Trophoblast cell (in vitro differentiated cells and primary cell): ENCODE measurements around the gene THRA.

Experiments
- DNase-seq, 2 donors: peaks; one replicate each; pipeline ENCODE4 v3.0.0-alpha.2; 2016
- H2AFZ ChIP-seq: 2 replicates; pipeline ENCODE4 v1.6.1; 2013; ENCODE audit warnings: low read length, moderate library complexity, mild to moderate bottlenecking; ENCODE audit not compliant: insufficient read depth, poor library complexity
- H2AK5ac ChIP-seq: 2 replicates; pipeline ENCODE4 v1.6.1; 2013; ENCODE audit warnings: mild to moderate bottlenecking, low read length
- H2BK120ac ChIP-seq: 2 replicates; pipeline ENCODE4 v1.6.1; 2013; ENCODE audit warnings: low read length, mild to moderate bottlenecking, moderate library complexity; ENCODE audit not compliant: insufficient read depth, poor library complexity
- H2BK12ac ChIP-seq: 2 replicates; pipeline ENCODE4 v1.6.1; 2013; ENCODE audit warnings: mild to moderate bottlenecking, low read length, moderate library complexity
- H2BK5ac ChIP-seq: 2 replicates; pipeline ENCODE4 v1.6.1; 2013; ENCODE audit warnings: low read length, low read depth, moderate library complexity, mild to moderate bottlenecking; ENCODE audit not compliant: poor library complexity
- H3K14ac ChIP-seq: 2 replicates; pipeline ENCODE4 v1.6.1; 2013; ENCODE audit warnings: mild to moderate bottlenecking, low read length
- H3K18ac ChIP-seq: 2 replicates; pipeline ENCODE4 v1.6.1; 2013; ENCODE audit warnings: mild to moderate bottlenecking, low read length
- H3K23ac ChIP-seq: 2 replicates; pipeline ENCODE4 v1.6.1; 2013; ENCODE audit warnings: low read length
- H3K27ac ChIP-seq: 2 replicates; pipeline ENCODE4 v1.5.1; 2013; ENCODE audit warnings: low read depth, mild to moderate bottlenecking, inconsistent platforms, low read length, moderate library complexity
- H3K27me3 ChIP-seq: 2 replicates; pipeline ENCODE4 v1.6.1; 2013; ENCODE audit warnings: inconsistent platforms, mild to moderate bottlenecking, low read length, moderate library complexity; ENCODE audit not compliant: insufficient read depth
- H3K36me3 ChIP-seq, 2 experiments: 1 replicate in 1 of 2; 2 replicates in 1 of 2; pipeline ENCODE4 v1.6.1; 2013; ENCODE audit warnings: low read length in 2 of 2, mild to moderate bottlenecking in 2 of 2, moderate library complexity in 1 of 2; ENCODE audit not compliant: insufficient read depth in 2 of 2, control insufficient read depth in 1 of 2
- H3K4ac ChIP-seq: 2 replicates; pipeline ENCODE4 v1.6.1; 2013; ENCODE audit warnings: low read depth, mild to moderate bottlenecking, low read length, moderate library complexity
- H3K4me1 ChIP-seq, 2 experiments: 1 replicate in 1 of 2; 2 replicates in 1 of 2; pipeline ENCODE4 v1.6.1; 2013; ENCODE audit warnings: low read length in 2 of 2, mild to moderate bottlenecking in 2 of 2, moderate library complexity in 1 of 2; ENCODE audit not compliant: insufficient read depth in 2 of 2, control insufficient read depth in 1 of 2
- H3K4me2 ChIP-seq: 2 replicates; pipeline ENCODE4 v1.6.1; 2013; ENCODE audit warnings: inconsistent platforms, mild to moderate bottlenecking, low read length, moderate library complexity
- H3K4me3 ChIP-seq: 2 replicates; pipeline ENCODE4 v1.5.1; 2013; ENCODE audit warnings: mild to moderate bottlenecking, low read depth, low read length, inconsistent platforms
- H3K79me1 ChIP-seq: one replicate; pipeline ENCODE4 v1.6.1; 2013; ENCODE audit warnings: low read length
- H3K79me2 ChIP-seq: 2 replicates; pipeline ENCODE4 v1.6.1; 2013; ENCODE audit warnings: low read length, mild to moderate bottlenecking; ENCODE audit not compliant: control insufficient read depth, insufficient read depth, poor library complexity
- H3K9ac ChIP-seq: 2 replicates; pipeline ENCODE4 v1.6.1; 2013; ENCODE audit warnings: mild to moderate bottlenecking, low read length
- H3K9me3 ChIP-seq: 2 replicates; pipeline ENCODE4 v1.6.1; 2013; ENCODE audit warnings: low read depth, mild to moderate bottlenecking, control low read depth, inconsistent platforms, low read length; ENCODE audit not compliant: insufficient read depth
- H4K12ac ChIP-seq: 2 replicates; pipeline ENCODE4 v1.6.1; 2013; ENCODE audit warnings: low read depth, mild to moderate bottlenecking, low read length, moderate library complexity
- H4K8ac ChIP-seq: 2 replicates; pipeline ENCODE4 v1.6.1; 2013; ENCODE audit warnings: low read depth, mild to moderate bottlenecking, low read length, moderate library complexity
- H4K91ac ChIP-seq: one replicate; pipeline ENCODE4 v1.6.1; 2013; ENCODE audit warnings: low read depth, mild to moderate bottlenecking, low read length, moderate library complexity
- WGBS: extraction: QIAGEN DNeasy Blood & Tissue Kit; methylation state at CpG from one replicate; pipeline ENCODE4 v1.1.7; 2013; ENCODE audit warnings: missing lambda C conversion rate; ENCODE audit not compliant: insufficient read length, insufficient coverage; ENCODE audit errors: extremely low coverage; 5-methylcytosine and 5-hydroxymethylcytosine counted together

THRA gene

DNA sequence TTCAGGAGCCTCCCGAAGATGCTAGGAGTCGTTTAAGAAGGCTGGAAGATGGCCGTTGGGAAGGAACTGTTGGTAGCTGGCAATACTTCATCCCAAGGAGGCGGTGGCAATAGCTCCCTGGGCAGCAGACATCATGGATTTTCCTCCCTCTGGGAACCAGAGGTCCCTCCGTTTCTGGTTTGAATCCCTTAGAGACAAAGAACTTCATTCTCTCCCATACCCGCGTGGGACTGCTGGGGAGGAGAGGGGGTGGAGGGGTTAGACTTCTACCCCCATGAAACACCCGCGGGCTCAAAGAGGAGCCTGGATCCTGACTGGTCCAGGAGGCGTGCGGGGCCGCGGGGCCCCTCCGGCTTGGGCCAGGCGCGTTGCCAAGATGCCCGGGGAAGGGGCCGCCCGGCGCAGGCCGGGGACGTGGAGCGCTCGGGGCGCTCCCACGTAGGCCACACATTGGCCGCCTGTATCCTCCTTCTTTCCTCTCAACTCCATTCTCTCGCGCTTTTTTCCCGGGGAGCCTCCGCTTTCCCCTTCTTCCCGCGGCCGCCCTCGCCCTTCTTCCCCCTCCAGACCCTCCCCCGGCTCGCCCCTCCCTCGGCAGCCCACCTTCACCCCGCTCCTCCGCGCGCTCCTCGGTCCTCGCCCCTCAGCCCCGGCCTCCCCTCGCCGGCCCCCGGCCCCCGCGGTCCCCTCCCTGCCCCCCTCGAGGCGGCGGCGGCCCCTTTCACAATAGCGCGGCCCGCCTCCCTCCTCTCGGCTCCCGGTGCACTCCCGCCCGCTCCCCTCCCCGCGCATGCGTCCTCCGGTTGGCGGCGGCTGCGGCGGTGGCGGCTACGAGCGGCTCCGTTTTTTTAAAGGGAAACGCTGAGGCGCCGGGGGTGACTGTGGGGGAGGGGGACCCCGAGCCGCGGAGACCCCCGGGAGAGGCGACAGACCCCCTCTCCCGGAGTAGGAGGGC lies 58.7 kb downstream of the THRA start, which contains the start of gene MSL1:
TSS of gene MSL1 (plus strand) at position 791 of the 955 bp plus-strand sequence. CDS start 642 bp downstream, outside the sequence.
- peak within 1 kb of the TSS; percentile 63 for H2BK12ac ChIP-seq
- peaks cover 25% of the 10 kb centered on the region for H3K79me2 ChIP-seq
- peak within 1 kb of the TSS; percentile 94 for H2BK120ac ChIP-seq
- H3K9ac ChIP-seq, result peak within 1 kb of the TSS; percentile 96
- no CpG with 5 or more reads among the region's 82 CpGs for WGBS
- peak within 1 kb of the TSS; percentile 99 for H2BK5ac ChIP-seq
- H3K79me1 ChIP-seq, result peaks cover 24% of the 10 kb centered on the region
- peaks cover 4 to 5% of the 10 kb centered on the region in 2 experiments for H3K36me3 ChIP-seq
- peak within 1 kb of the TSS; percentile 81 for H2AFZ ChIP-seq
- H4K91ac ChIP-seq, result peak within 1 kb of the TSS; percentile 99
- peak within 1 kb of the TSS; percentile 98 for H3K4ac ChIP-seq
- H3K27me3 ChIP-seq, result no peaks in the 10 kb centered on the region
- H3K18ac ChIP-seq, result peak within 1 kb of the TSS; percentile 96
- H4K12ac ChIP-seq, result peak within 1 kb of the TSS; percentile 97
- peaks cover 7 to 10% of the 10 kb centered on the region in 2 experiments for H3K4me1 ChIP-seq
- no peak within 1 kb of the TSS for H3K23ac ChIP-seq
- H3K4me2 ChIP-seq, result peak within 1 kb of the TSS; percentile 94
- H3K9me3 ChIP-seq, result no peaks in the 10 kb centered on the region
- peak within 1 kb of the TSS; percentile 94 for H3K27ac ChIP-seq
- H3K4me3 ChIP-seq, result peak within 1 kb of the TSS; percentile 93
- DNase-seq, result peak; percentile 53 to 79
- H4K8ac ChIP-seq, result peak within 1 kb of the TSS; percentile 96
- H3K14ac ChIP-seq, result peak within 1 kb of the TSS; percentile 100
- peak within 1 kb of the TSS; percentile 98 for H2AK5ac ChIP-seq

DNA sequence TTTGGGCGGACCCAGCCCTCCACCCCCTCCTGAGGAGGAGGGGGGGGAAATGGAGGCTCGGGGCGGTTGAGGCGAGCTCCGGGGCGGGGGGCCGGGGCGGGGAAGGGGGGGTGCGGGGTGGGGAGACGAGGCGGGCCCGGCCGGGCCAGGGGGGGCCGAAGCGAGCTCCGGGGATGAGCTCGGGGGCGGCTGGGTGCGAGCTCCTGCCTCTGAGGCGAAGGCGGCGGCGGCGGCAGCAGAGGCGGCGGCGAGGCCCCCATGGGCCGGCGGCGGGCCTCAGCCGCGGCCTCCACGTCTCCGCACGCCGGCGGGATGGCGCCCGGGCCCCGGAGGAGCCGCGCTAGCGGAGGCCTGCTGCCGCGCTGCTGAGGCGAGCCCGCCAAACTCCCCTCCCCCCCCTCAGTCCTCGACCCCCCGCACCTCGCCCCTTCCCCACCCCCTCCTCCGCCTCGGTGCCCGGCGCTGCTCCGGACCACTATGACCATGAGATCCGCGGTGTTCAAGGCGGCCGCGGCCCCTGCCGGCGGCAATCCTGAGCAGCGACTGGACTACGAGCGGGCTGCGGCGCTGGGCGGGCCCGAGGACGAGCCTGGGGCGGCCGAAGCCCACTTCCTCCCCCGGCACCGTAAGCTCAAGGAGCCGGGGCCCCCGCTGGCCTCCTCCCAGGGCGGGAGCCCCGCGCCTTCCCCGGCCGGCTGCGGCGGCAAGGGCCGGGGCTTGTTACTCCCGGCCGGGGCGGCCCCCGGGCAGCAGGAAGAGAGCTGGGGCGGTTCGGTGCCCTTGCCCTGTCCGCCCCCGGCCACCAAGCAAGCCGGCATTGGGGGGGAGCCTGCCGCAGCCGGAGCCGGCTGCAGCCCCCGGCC lies 59.6 kb downstream of the THRA start:
- Histone ChIP-seq H3K36me3 (peaks cover 9% of the 10 kb centered on the region in 2 experiments), H2BK120ac (peak overlapping the region; percentile 94), H4K8ac (peak overlapping the region; percentile 96), H3K9ac (peak overlapping the region; percentile 96), H4K91ac (peak overlapping the region; percentile 99), H3K4me2 (peak overlapping the region; percentile 94), H3K18ac (peak overlapping the region; percentile 96), H2AFZ (peak overlapping the region; percentile 81), H3K14ac (peak overlapping the region; percentile 100), H3K4me3 (peak overlapping the region; percentile 93), H3K79me2 (peaks cover 25% of the 10 kb centered on the region), H3K4ac (peak overlapping the region; percentile 98), H3K4me1 (peaks cover 7 to 10% of the 10 kb centered on the region in 2 experiments), H2BK5ac (peak overlapping the region; percentile 99), H3K27ac (peak overlapping the region; percentile 94), H4K12ac (peak overlapping the region; percentile 97), H3K79me1 (peaks cover 24% of the 10 kb centered on the region), H2AK5ac (peak overlapping the region; percentile 98), H3K23ac (no peak overlapping the region), H3K9me3 (no peaks in the 10 kb centered on the region), H3K27me3 (no peaks in the 10 kb centered on the region), H2BK12ac (peak overlapping the region; percentile 63)
- no CpG with 5 or more reads among the region's 97 CpGs for WGBS
- DNase-seq, result peak; percentile 73 to 80

DNA sequence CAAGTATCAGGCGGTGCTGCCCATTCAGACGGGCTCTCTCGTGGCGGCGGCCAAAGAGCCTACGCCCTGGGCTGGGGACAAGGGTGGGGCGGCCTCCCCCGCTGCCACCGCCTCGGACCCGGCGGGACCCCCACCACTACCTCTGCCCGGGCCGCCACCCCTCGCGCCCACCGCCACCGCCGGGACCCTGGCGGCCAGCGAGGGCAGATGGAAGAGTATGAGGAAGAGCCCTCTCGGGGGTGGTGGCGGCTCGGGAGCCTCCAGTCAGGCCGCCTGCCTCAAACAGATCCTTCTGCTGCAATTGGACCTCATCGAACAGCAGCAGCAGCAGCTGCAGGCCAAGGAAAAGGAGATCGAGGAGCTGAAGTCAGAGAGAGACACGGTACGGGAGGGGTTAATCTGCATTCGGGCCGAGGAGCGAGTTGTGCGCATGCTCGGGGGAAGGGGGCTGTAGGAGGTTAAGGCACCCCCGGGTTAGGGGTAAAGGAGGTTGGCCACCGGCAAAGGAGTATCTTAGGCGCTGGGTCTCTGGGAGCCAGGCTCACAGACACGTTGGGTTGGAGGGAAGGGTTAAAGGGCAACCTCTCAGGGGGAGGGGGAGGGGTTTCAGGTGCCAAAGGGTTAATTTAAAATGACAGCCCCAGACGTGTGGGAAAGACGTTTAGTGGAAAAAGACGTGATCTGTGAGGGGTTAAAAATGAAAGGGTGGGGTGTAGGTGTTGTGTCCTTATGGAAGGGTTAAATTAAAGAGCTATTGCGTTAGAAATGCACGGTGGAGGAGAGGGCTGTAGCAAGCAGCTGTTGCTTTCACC lies 60.4 kb downstream of the THRA start:
- peak overlapping the region; percentile 75 for H3K18ac ChIP-seq
- peak overlapping the region; percentile 69 for H4K12ac ChIP-seq
- peak overlapping the region; percentile 93 for H3K4me3 ChIP-seq
- H3K9ac ChIP-seq, result peak overlapping the region; percentile 60
- H2BK12ac ChIP-seq, result peak overlapping the region; percentile 63
- peak in 1 of 2 donors; percentile 41 for DNase-seq
- H3K23ac ChIP-seq, result no peak overlapping the region
- H2AFZ ChIP-seq, result peak overlapping the region; percentile 71
- H4K91ac ChIP-seq, result peak overlapping the region; percentile 99
- H2BK5ac ChIP-seq, result peak overlapping the region; percentile 97
- H4K8ac ChIP-seq, result peak overlapping the region; percentile 96
- H3K27me3 ChIP-seq, result no peaks in the 10 kb centered on the region
- peak overlapping the region; percentile 94 for H3K4me2 ChIP-seq
- WGBS, result 100% methylated on average over 2 of the region's 43 CpGs
- peaks cover 10 to 12% of the 10 kb centered on the region in 2 experiments for H3K36me3 ChIP-seq
- no peaks in the 10 kb centered on the region for H3K9me3 ChIP-seq
- peaks cover 7 to 10% of the 10 kb centered on the region in 2 experiments for H3K4me1 ChIP-seq
- peaks cover 24% of the 10 kb centered on the region for H3K79me1 ChIP-seq
- peak overlapping the region; percentile 85 for H2BK120ac ChIP-seq
- H3K79me2 ChIP-seq, result peaks cover 25% of the 10 kb centered on the region
- H3K4ac ChIP-seq, result peak overlapping the region; percentile 98
- H2AK5ac ChIP-seq, result peak overlapping the region; percentile 98
- peak overlapping the region; percentile 94 for H3K27ac ChIP-seq
- H3K14ac ChIP-seq, result peak overlapping the region; percentile 100
